ENCODE results near the gene SPOCK1. TPM values are rescaled to one million over a fixed set of nuclear protein-coding genes. Genes with fewer than 3 reads are reported as not detected.

The SPOCK1 gene
- polyA plus RNA-seq, 3 donors = 1.8 to 5.7 (median 2.1) TPM

DNA sequence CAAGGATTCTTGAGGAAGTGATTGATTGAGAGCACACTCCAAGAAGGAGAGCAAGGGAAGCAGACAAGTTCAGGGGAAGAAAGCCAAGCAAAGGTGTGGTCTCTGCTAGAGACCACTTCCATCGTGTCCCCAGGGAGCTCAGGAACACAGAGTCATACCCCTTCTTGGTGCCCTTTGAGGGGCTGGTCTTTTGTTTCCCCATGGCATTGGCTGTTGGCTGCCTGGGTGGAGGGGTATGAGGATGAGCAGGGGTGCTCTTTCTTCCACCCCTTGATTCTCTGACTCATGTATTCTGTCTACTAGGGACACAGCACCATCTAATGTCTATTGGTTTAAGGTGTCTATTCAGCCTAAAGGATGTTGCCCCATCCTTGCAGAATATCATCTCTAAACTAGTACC lies 11.5 kb upstream of the SPOCK1 start:
- intact Hi-C loops (cut with micrococcal nuclease) = no loop called here
- TF ChIP-seq, protein P1, sequence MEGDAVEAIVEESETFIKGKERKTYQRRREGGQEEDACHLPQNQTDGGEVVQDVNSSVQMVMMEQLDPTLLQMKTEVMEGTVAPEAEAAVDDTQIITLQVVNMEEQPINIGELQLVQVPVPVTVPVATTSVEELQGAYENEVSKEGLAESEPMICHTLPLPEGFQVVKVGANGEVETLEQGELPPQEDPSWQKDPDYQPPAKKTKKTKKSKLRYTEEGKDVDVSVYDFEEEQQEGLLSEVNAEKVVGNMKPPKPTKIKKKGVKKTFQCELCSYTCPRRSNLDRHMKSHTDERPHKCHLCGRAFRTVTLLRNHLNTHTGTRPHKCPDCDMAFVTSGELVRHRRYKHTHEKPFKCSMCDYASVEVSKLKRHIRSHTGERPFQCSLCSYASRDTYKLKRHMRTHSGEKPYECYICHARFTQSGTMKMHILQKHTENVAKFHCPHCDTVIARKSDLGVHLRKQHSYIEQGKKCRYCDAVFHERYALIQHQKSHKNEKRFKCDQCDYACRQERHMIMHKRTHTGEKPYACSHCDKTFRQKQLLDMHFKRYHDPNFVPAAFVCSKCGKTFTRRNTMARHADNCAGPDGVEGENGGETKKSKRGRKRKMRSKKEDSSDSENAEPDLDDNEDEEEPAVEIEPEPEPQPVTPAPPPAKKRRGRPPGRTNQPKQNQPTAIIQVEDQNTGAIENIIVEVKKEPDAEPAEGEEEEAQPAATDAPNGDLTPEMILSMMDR (IDR thresholded peaks at IDR 0.05) = no peak
- H3K36me3 ChIP-seq (replicated peaks in 1 of 2; ENCODE audit: control insufficient read depth in 1 of 2, insufficient read depth in 2 of 2, low read length in 2 of 2) = no peaks in the 10 kb centered on the region
- no peak overlapping the region for H3K4me3 Mint-ChIP-seq
- H3K4me2 ChIP-seq (replicated peaks; ENCODE audit: extremely low read depth, low read length, poor library complexity, severe bottlenecking) = no peak overlapping the region
- no peaks in the 10 kb centered on the region for H3K4me1 Mint-ChIP-seq
- H3K79me2 ChIP-seq (ENCODE audit: insufficient read depth, low read length) = no peaks in the 10 kb centered on the region
- H3K4me3 ChIP-seq (replicated peaks in 1 of 3; ENCODE audit: low read depth in 2 of 3, low read length in 3 of 3) = no peak overlapping the region
- no CpG with 5 or more reads among the region's 1 CpG for WGBS (ENCODE audit: insufficient coverage)
- H4K20me1 ChIP-seq (ENCODE audit: insufficient read depth, low read length) = no peaks in the 10 kb centered on the region
- no peak overlapping the region for H2AFZ ChIP-seq (ENCODE audit: insufficient read depth, low read depth, low read length, poor library complexity, severe bottlenecking)
- H3K9ac ChIP-seq (ENCODE audit: insufficient read depth, low read length, poor library complexity, severe bottlenecking) = no peak overlapping the region
- H3K36me3 Mint-ChIP-seq = no peaks in the 10 kb centered on the region
- DNase-seq = no peak
- peaks cover 0 to 5% (median 2%) of the 10 kb centered on the region in 3 donors for H3K27me3 Mint-ChIP-seq (ENCODE audit: low read depth in 3 of 3)
- peaks cover 0 to 2% (median 0%) of the 10 kb centered on the region in 7 donors for H3K9me3 Mint-ChIP-seq
- H3K9me3 ChIP-seq (replicated peaks in 1 of 2; ENCODE audit: control insufficient read depth in 1 of 2, insufficient read depth in 1 of 2, low read length in 2 of 2) = no peaks in the 10 kb centered on the region
- H3K27ac Mint-ChIP-seq = no peak overlapping the region
- no peaks in the 10 kb centered on the region for H3K4me1 ChIP-seq (ENCODE audit: control insufficient read depth in 1 of 2, insufficient read depth in 2 of 2, low read length in 2 of 2)
- H3K27ac ChIP-seq (ENCODE audit: low read depth in 1 of 2, low read length in 2 of 2) = no peak overlapping the region
- H3K27me3 ChIP-seq (ENCODE audit: control insufficient read depth in 2 of 2, insufficient read depth in 2 of 2, low read length in 2 of 2) = no peaks in the 10 kb centered on the region

DNA sequence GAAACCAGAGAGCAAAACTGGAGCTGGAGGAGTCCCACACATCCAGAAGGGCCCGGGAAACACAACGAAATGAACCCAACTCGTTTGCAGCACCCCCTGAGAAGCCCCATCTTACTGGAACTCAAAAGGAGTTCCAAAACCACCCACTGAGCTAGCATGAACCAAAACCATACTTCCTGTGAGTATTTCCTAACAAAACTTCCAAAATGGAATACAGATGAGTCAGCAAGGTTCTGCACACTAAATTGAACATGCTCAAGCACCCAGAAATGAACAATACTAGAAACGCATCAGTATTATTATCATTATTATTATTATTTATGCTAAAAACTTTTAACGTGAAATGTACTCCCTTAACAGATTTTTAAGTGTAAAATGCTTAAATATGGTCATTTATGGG lies 8.0 kb upstream of the SPOCK1 start:
- Mint-ChIP-seq H3K9me3 (peaks cover 0 to 2% (median 0%) of the 10 kb centered on the region in 7 donors), H3K27me3 (ENCODE audit: low read depth in 3 of 3) (peaks cover 3 to 7% (median 5%) of the 10 kb centered on the region in 3 donors)
- no peaks in the 10 kb centered on the region for H4K20me1 ChIP-seq (ENCODE audit: insufficient read depth, low read length)

More for the DNA sequence above, 8.0 kb upstream of the SPOCK1 start:
- Histone ChIP-seq H3K4me1 (ENCODE audit: control insufficient read depth in 1 of 2, insufficient read depth in 2 of 2, low read length in 2 of 2) (no peaks in the 10 kb centered on the region), H3K4me3 (replicated peaks in 1 of 3; ENCODE audit: low read depth in 2 of 3, low read length in 3 of 3) (no peak overlapping the region), H2AFZ (ENCODE audit: insufficient read depth, low read depth, low read length, poor library complexity, severe bottlenecking) (no peak overlapping the region), H3K27ac (ENCODE audit: low read depth in 1 of 2, low read length in 2 of 2) (no peak overlapping the region), H3K79me2 (ENCODE audit: insufficient read depth, low read length) (no peaks in the 10 kb centered on the region), H3K9ac (ENCODE audit: insufficient read depth, low read length, poor library complexity, severe bottlenecking) (no peak overlapping the region), H3K36me3 (replicated peaks in 1 of 2; ENCODE audit: control insufficient read depth in 1 of 2, insufficient read depth in 2 of 2, low read length in 2 of 2) (no peaks in the 10 kb centered on the region), H3K27me3 (ENCODE audit: control insufficient read depth in 2 of 2, insufficient read depth in 2 of 2, low read length in 2 of 2) (no peaks in the 10 kb centered on the region), H3K4me2 (replicated peaks; ENCODE audit: extremely low read depth, low read length, poor library complexity, severe bottlenecking) (no peak overlapping the region), H3K9me3 (replicated peaks in 1 of 2; ENCODE audit: control insufficient read depth in 1 of 2, insufficient read depth in 1 of 2, low read length in 2 of 2) (no peaks in the 10 kb centered on the region)
- no peaks in the 10 kb centered on the region for H3K4me1 Mint-ChIP-seq
- no peak overlapping the region for H3K27ac Mint-ChIP-seq
- peaks cover 0 to 2% of the 10 kb centered on the region in 2 donors for H3K36me3 Mint-ChIP-seq
- intact Hi-C loops (cut with micrococcal nuclease) = no loop called here
- TF ChIP-seq, protein P1 (IDR thresholded peaks at IDR 0.05) = no peak
- DNase-seq = no peak
- 87% methylated on average over 3 of the region's 5 CpGs for WGBS (ENCODE audit: insufficient coverage)
- H3K4me3 Mint-ChIP-seq = no peak overlapping the region
